ENCODE data around the gene EEFSEC. TPM values are rescaled to one million over a fixed set of nuclear protein-coding genes. Genes with fewer than 3 reads are reported as not detected.

The EEFSEC gene
- polyA plus RNA-seq, 1 donor (not counting 4 experiments of a cell fraction or from before 2014, with no cell fraction given) = 8.7 TPM

DNA sequence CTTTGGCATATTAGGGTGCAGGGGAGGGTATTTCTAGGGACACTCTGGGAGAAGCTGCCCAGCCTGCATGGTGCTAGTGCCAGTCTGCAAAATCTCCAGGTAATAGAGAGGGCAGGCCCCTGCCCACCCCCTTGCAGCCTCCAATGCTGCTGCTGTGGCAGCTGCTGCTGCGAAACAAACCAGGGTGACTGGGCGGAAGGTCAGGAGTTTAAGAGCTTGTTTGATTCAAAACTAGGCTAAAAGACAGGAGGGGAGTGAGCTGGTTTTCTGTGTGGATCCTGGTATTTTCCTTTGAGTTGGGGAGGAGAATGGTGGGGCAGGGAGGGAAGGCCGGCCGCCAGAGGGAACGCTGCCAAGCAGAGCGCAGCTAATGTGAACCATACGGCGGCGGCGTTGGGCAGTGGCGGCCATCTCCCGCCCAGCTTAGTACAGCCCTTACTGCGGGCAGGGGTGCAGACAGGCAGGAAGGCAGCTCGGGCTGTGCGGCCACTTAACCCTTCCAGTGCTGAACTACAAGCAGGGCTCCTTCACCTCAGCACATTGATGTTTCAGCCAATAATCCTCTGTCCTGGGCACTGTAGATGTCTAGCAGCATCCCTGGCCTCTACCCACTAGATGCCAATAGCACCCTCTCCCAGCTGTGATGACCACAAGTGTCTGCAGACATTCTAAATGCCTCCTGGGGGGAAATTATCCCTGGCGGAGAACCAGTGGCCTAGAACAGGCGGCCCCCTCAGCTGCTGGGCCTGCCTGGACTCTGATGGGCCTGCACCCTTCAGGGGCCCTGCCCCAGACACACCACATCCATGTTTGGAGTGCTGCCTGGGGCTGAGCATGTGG is 125.7 kb downstream of the EEFSEC start:
- Histone ChIP-seq H3K79me2 (ENCODE audit: control insufficient read depth, insufficient read depth, low read length) (no peaks in the 10 kb centered on the region), H3K9me1 (ENCODE audit: control insufficient read depth, extremely low read depth, insufficient read depth, low read length) (no peaks in the 10 kb centered on the region), H3K4me1 (ENCODE audit: control insufficient read depth, extremely low read depth, insufficient read depth, low read length) (peaks cover 3% of the 10 kb centered on the region), H3K36me3 (ENCODE audit: control insufficient read depth in 2 of 2, extremely low read depth in 1 of 2, insufficient read depth in 2 of 2, low read length in 2 of 2) (peaks cover 0 to 1% of the 10 kb centered on the region in 2 experiments), H2AFZ (ENCODE audit: control insufficient read depth, low read length) (no peak overlapping the region), H3K9me3 (ENCODE audit: control insufficient read depth, low read depth, low read length) (no peaks in the 10 kb centered on the region), H4K20me1 (ENCODE audit: control insufficient read depth, extremely low read depth, insufficient read depth, low read length) (no peaks in the 10 kb centered on the region), H3K27me3 (ENCODE audit: control insufficient read depth, extremely low read depth, insufficient read depth, low read length) (no peaks in the 10 kb centered on the region), H3K27ac (ENCODE audit: control insufficient read depth, insufficient read depth, low read length) (no peak overlapping the region), H3K4me2 (ENCODE audit: control insufficient read depth, extremely low read depth, insufficient read depth, low read depth, low read length) (no peak overlapping the region), H3K4me3 (ENCODE audit: control insufficient read depth in 2 of 3, extremely low read depth in 1 of 3, insufficient read depth in 2 of 3, low read depth in 1 of 3, low read length in 3 of 3) (no peak overlapping the region), H3K9ac (ENCODE audit: control insufficient read depth, extremely low read depth, insufficient read depth, low read length) (no peak overlapping the region)
- dilution Hi-C loops (cut with MboI; ENCODE audit: extremely low pct_ligation_motif_present, low sequenced_read_pairs) = no loop called here
- TF ChIP-seq EZH2 (IDR thresholded peaks at IDR 0.05; ENCODE audit: low read length) (no peak), CTCF (optimal IDR thresholded peaks at IDR 0.05 in 1 of 3, IDR thresholded peaks at IDR 0.05 in 1 of 3, conservative IDR thresholded peaks at IDR 0.05 in 1 of 3; ENCODE audit: extremely low read depth in 1 of 3, insufficient read depth in 2 of 3, low read length in 3 of 3) (no peak)
- DNase-seq (ENCODE audit: low read depth, low spot score) (no peak), FAIRE-seq (no peak)

DNA sequence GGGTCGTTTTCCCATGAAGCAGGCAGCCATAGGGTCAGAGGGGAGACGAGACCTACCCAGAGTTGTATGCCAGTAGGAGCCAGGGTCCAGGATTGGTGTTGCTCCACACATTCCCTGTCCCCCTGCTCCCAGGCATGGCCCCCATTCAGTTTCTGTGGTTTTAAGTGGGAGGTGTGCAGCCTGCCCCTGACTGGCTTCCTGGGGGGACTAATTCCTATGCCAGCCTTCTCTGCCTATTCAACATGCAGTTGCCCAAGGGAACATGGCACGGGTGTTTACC is 126.3 kb downstream of the EEFSEC start:
- Histone ChIP-seq H2AFZ (ENCODE audit: control insufficient read depth, low read length) (no peak overlapping the region), H3K9me1 (ENCODE audit: control insufficient read depth, extremely low read depth, insufficient read depth, low read length) (no peaks in the 10 kb centered on the region), H3K36me3 (ENCODE audit: control insufficient read depth in 2 of 2, extremely low read depth in 1 of 2, insufficient read depth in 2 of 2, low read length in 2 of 2) (peaks cover 0 to 1% of the 10 kb centered on the region in 2 experiments), H3K79me2 (ENCODE audit: control insufficient read depth, insufficient read depth, low read length) (no peaks in the 10 kb centered on the region), H3K27ac (ENCODE audit: control insufficient read depth, insufficient read depth, low read length) (no peak overlapping the region), H4K20me1 (ENCODE audit: control insufficient read depth, extremely low read depth, insufficient read depth, low read length) (no peaks in the 10 kb centered on the region), H3K9me3 (ENCODE audit: control insufficient read depth, low read depth, low read length) (no peaks in the 10 kb centered on the region), H3K4me1 (ENCODE audit: control insufficient read depth, extremely low read depth, insufficient read depth, low read length) (peaks cover 3% of the 10 kb centered on the region), H3K4me3 (ENCODE audit: control insufficient read depth in 2 of 3, extremely low read depth in 1 of 3, insufficient read depth in 2 of 3, low read depth in 1 of 3, low read length in 3 of 3) (no peak overlapping the region), H3K27me3 (ENCODE audit: control insufficient read depth, extremely low read depth, insufficient read depth, low read length) (no peaks in the 10 kb centered on the region), H3K4me2 (ENCODE audit: control insufficient read depth, extremely low read depth, insufficient read depth, low read depth, low read length) (no peak overlapping the region), H3K9ac (ENCODE audit: control insufficient read depth, extremely low read depth, insufficient read depth, low read length) (no peak overlapping the region)
- DNase-seq (ENCODE audit: low read depth, low spot score) = no peak
- dilution Hi-C loops (cut with MboI; ENCODE audit: extremely low pct_ligation_motif_present, low sequenced_read_pairs) = no loop called here
- no peak for TF ChIP-seq EZH2 (IDR thresholded peaks at IDR 0.05; ENCODE audit: low read length)
- no peak for TF ChIP-seq CTCF (optimal IDR thresholded peaks at IDR 0.05 in 1 of 3, IDR thresholded peaks at IDR 0.05 in 1 of 3, conservative IDR thresholded peaks at IDR 0.05 in 1 of 3; ENCODE audit: extremely low read depth in 1 of 3, insufficient read depth in 2 of 3, low read length in 3 of 3)
- no peak for FAIRE-seq
